GM18951 (cell line): ENCODE data around the gene CPXM2.

ENCODE experiments used
- POLR2A ChIP-seq: IDR thresholded peaks from 4 replicates; pipeline ENCODE4 v1.6.1; 2011; ENCODE audit warnings: mild to moderate bottlenecking; ENCODE audit not compliant: insufficient read length, insufficient read depth; ENCODE audit errors: extremely low read depth
- in situ Hi-C: fragments of 300-500 bp; cut with MboI; formaldehyde crosslinking; loops from one replicate; pipeline ENCODE4 v1.12.0; 2022; ENCODE audit warnings: low sequenced_read_pairs, mixed read lengths, inconsistent platforms; ENCODE audit not compliant: unreplicated experiment

Gene CPXM2

DNA sequence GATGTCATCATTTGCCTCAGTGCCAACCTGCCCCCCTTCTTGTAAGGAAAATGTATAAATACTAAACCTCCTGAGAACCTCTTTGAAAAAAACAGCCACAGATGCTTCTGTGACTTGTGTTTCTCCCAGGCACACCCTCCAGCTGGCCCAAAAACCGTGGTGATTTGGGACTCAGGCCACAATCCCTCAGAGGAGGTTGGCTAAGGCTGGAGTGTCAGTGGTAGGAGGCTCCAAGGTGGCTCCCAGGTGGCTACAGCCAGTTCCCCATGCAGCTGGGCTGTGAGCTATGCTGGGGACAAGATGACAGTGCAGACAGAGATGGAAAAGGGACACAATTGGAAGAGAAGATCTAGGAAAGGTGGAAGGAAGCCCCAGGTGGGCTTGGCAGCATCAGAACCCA is 104.7 kb downstream of the CPXM2 start:
- in situ Hi-C loops, result no loop called here

DNA sequence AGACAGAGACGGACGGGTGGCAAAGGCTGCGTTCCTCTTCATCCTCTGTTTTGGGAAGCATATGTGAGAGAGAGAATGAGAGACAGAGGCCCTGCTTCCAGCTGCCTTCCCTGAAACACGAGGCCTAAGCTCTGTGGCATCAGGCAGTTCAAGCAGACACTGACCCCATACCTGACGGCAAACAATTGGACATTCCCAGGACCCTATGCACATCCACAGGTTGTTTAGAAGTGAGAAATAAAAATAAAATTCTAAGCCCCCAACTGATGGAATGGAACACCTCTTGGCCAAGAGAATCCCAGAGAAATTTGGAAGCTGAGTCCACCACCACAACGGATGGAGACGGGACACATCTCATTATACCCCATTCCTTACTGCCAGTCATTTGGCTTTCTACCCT is 105.3 kb downstream of the CPXM2 start:
- TF ChIP-seq POLR2A, result no peak
- in situ Hi-C loops, result no loop called here

More for the DNA sequence above, 104.7 kb downstream of the CPXM2 start:
- TF ChIP-seq POLR2A, result no peak

GRCh38 chr10:123784646-123785045 is 107.0 kb downstream of the CPXM2 start:
- no peak for TF ChIP-seq POLR2A
- in situ Hi-C loops, result no loop called here

DNA sequence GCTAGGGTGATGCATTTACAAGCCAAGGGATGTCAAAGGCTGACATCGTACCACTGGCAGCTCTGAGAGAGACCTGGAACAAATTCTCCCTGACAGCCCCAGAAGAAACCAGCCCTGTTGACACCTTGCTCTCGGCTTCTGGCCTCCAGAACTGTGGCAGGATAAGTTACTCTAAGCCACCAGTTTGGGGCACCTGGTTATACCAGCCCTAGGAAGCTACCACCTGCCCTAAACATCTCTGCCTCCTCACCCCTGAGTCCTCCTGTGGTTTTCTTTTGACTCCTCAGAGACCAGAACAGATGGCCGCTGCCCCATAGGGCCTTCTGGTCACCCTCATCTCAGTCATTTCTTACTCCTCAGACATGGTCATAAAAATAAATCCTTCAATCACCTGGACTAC is 107.4 kb downstream of the CPXM2 start:
- TF ChIP-seq POLR2A, result no peak
- in situ Hi-C loops, result no loop called here

DNA sequence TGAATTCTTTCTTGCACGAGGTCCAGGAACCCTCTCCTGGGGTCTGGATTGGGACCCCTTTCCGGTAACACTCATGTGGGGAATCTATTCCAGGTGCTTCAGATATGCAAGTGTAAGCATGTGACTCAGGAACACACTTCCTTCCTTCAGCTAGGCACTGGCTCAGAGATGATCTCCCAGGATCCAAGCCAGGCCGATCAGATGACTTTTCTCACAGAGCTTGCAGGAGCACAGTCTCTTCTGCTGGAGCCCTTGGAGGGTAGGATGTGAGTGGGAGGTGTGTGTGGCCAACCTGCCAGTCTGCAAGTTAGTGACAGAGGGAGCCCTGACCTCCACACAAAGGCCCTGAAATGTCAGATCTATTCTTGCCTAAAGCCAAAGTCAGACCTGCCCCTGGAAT is 108.3 kb downstream of the CPXM2 start:
- TF ChIP-seq POLR2A, result no peak
- in situ Hi-C loops, result no loop called here

DNA sequence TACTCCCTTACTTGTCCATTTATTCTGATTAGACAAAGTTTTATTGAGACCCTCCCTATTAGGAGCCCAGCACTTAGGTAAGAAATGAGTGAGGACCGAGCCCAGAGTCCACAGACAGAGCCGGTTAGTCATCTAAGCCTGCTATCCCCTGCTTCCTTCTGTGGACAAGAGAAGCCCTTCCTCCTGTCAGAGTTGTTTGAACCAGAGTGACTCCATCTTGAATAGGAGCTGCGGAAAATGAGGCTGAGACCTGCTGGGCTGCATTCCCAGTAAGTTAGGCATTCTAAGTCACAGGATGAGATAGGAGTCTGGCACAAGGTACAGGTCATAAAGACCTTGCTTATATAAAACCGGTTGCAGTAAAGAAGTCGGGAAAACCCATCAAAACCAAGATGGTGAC is 109.1 kb downstream of the CPXM2 start:
- in situ Hi-C loops, result no loop called here
- TF ChIP-seq POLR2A, result no peak

GRCh38 chr10:123781956-123782500 is 109.6 kb downstream of the CPXM2 start:
- no peak for TF ChIP-seq POLR2A
- in situ Hi-C loops, result no loop called here

- no peak for TF ChIP-seq POLR2A
- in situ Hi-C loops, result no loop called here
Measured at GRCh38 chr10:123781324-123781900, 110.2 kb downstream of the CPXM2 start.

DNA sequence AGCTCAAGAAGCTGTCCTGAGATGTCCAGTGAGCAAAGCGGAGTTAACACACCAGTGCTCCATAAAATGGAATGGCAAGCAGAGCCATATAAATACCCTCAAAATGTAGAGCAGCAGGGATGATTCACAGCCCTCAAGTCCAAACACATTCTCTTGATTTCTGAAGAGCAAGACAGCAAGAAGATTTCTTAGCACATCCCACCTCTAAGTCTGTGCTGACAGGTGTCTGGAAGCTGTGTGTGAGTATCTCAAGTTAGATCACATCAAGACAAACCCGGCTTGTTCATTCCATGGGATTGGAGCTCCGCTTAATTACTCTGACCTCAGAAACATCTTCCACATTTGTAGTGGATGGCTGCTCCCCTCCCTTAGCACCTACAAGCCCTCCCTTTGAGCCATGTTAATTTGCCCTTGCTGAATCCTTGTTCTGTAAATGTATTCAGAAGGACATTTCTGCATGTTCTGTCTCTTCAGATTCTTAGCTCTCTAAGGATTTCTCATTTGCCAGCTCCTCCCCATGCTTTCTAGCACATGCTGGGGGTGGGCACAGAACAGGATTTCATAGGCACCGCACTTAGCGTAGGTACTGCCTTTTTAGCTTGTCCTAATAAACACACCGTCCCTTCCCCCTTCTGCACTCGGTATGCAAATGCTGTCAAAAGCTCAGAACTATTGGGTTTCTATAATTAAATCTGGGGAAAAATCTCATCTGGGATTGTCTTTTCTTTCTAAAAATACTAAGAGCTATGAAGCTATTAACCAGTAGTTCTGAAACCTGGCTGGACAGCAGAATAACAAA is 112.7 kb downstream of the CPXM2 start:
- no peak for TF ChIP-seq POLR2A

GRCh38 chr10:123777881-123778280 is 113.7 kb downstream of the CPXM2 start:
- no peak for TF ChIP-seq POLR2A
- in situ Hi-C loops, result no loop called here

More for the DNA sequence above, 112.7 kb downstream of the CPXM2 start:
- in situ Hi-C loops, result no loop called here

DNA sequence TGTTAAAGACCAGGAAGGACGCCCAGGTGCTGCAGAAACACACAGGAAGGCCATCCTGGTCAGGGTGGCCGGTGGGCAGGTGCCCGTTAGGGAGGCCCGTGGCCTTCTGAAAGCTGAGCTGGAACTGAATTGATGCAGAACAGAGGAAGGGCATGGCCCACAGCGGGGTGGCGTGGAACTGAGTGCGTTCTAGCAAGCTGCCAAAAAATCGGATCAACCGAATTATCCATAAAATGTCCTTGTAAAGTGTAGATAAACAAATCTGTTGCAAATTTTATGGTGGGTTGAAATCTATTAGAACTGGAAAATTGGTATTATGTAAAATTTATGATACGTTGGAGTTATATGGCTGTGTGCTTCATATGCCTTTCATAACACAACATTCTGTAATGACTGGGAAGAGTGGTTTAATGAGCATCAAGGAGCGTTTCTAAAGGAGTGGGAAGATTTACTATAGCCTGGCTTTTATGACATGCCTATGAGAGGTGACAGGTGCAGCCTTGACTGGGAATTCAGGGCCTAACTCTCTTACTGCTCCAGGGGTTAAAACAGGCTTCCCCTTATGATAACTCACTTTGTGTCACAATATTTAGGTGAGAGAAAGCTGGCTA is 117.4 kb downstream of the CPXM2 start:
- in situ Hi-C loops, result no loop called here
- TF ChIP-seq POLR2A, result no peak

DNA sequence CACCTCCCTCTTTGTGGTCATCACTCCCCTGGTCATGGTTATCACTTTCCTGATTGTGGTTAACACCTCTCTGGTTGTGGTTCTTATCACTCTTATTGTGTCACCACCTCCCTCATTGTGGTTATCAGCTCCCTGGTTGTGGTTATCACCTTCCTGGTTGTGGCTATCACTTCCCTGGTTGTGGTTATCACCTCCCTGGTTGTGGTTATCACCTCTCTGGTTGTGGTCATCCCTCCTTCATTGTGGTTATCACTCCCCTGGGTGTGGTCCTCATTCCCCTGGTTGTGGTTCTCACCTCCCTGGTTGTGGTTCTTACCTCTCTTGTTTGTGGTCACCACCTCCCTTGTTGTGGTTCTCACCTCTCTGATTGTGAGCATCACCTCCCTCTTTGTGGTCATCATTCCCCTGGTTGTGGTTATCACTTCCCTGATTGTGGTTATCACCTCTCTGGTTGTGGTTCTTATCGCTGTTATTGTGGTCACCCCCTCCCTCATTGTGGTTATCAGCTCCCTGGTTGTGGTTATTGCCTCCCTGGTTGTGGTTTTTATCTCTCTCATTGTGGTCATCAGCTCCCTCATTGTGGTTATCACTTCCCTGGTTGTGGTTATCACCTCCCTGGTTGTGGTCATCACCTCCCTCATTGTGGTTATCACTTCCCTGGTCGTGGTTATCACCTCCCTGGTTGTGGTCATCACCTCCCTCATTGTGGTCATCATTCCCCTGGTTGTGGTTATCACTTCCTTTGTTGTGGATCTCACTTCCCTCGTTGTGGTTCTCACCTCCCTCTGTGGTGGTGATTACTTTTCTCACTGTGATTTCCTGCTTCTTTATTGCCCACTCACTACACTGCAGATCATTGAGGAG is 118.7 kb downstream of the CPXM2 start:
- in situ Hi-C loops, result no loop called here
- no peak for TF ChIP-seq POLR2A
